ENCODE measurements around the gene MEI1. TPM values are rescaled to one million over a fixed set of nuclear protein-coding genes. Genes with fewer than 3 reads are reported as not detected.

The MEI1 gene
- total and polyA plus RNA-seq, 4 donors, result 0.33 to 1.3 (median 0.72) TPM

- TF ChIP-seq, protein P1, sequence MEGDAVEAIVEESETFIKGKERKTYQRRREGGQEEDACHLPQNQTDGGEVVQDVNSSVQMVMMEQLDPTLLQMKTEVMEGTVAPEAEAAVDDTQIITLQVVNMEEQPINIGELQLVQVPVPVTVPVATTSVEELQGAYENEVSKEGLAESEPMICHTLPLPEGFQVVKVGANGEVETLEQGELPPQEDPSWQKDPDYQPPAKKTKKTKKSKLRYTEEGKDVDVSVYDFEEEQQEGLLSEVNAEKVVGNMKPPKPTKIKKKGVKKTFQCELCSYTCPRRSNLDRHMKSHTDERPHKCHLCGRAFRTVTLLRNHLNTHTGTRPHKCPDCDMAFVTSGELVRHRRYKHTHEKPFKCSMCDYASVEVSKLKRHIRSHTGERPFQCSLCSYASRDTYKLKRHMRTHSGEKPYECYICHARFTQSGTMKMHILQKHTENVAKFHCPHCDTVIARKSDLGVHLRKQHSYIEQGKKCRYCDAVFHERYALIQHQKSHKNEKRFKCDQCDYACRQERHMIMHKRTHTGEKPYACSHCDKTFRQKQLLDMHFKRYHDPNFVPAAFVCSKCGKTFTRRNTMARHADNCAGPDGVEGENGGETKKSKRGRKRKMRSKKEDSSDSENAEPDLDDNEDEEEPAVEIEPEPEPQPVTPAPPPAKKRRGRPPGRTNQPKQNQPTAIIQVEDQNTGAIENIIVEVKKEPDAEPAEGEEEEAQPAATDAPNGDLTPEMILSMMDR (IDR thresholded peaks at IDR 0.05; ENCODE audit: low read depth, low read length, missing input control), result no peak
- TF ChIP-seq ATF3 (IDR thresholded peaks at IDR 0.05) (no peak), TAF1 (conservative IDR thresholded peaks at IDR 0.05) (no peak), JUND (IDR thresholded peaks at IDR 0.05) (no peak), RAD21 (IDR thresholded peaks at IDR 0.05) (no peak)
Observed at GRCh38 chr22:41816871-41817270, 117.6 kb downstream of the MEI1 start (continued).

- H3K9ac ChIP-seq (ENCODE audit: low read depth in 1 of 2, low read length in 2 of 2), result no peak overlapping the region
- DNase-seq (ENCODE audit: low spot score), result no peak
- H3K4me3 ChIP-seq (ENCODE audit: low read depth in 1 of 3, low read length in 3 of 3), result no peak overlapping the region
- WGBS, result 82% methylated on average over 5 of the region's 5 CpGs
- H3K27me3 ChIP-seq (ENCODE audit: control insufficient read depth in 4 of 4, insufficient read depth in 4 of 4, low read length in 3 of 4), result no peaks in the 10 kb centered on the region
- H3K27ac ChIP-seq (ENCODE audit: low read depth in 1 of 2, low read length in 2 of 2), result no peak overlapping the region
- H3K9me3 ChIP-seq (ENCODE audit: control insufficient read depth in 4 of 4, low read length in 3 of 4), result no peaks in the 10 kb centered on the region
- peaks cover 0 to 8% (median 4%) of the 10 kb centered on the region in 4 donors for H3K36me3 ChIP-seq (ENCODE audit: control insufficient read depth in 4 of 4, insufficient read depth in 3 of 4, low read depth in 1 of 4, low read length in 3 of 4)
- no peak for TF ChIP-seq GABPA (IDR thresholded peaks at IDR 0.05 in 1 of 2, conservative IDR thresholded peaks at IDR 0.05 in 1 of 2)
- TF ChIP-seq RAD21 (IDR thresholded peaks at IDR 0.05), result no peak
- no peak for TF ChIP-seq NR2F2 (IDR thresholded peaks at IDR 0.05)
- no peak for TF ChIP-seq ATF3 (IDR thresholded peaks at IDR 0.05)
- TF ChIP-seq JUND (IDR thresholded peaks at IDR 0.05), result no peak
- TF ChIP-seq HNF4A (conservative IDR thresholded peaks at IDR 0.05), result no peak
- TF ChIP-seq FOXA1 (IDR thresholded peaks at IDR 0.05), result no peak
- TF ChIP-seq TAF1 (conservative IDR thresholded peaks at IDR 0.05), result no peak
- TF ChIP-seq, protein P2, sequence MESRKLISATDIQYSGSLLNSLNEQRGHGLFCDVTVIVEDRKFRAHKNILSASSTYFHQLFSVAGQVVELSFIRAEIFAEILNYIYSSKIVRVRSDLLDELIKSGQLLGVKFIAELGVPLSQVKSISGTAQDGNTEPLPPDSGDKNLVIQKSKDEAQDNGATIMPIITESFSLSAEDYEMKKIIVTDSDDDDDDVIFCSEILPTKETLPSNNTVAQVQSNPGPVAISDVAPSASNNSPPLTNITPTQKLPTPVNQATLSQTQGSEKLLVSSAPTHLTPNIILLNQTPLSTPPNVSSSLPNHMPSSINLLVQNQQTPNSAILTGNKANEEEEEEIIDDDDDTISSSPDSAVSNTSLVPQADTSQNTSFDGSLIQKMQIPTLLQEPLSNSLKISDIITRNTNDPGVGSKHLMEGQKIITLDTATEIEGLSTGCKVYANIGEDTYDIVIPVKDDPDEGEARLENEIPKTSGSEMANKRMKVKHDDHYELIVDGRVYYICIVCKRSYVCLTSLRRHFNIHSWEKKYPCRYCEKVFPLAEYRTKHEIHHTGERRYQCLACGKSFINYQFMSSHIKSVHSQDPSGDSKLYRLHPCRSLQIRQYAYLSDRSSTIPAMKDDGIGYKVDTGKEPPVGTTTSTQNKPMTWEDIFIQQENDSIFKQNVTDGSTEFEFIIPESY (IDR thresholded peaks at IDR 0.05), result no peak
- H3K4me1 ChIP-seq (ENCODE audit: control insufficient read depth in 4 of 4, insufficient read depth in 4 of 4, low read length in 3 of 4), result no peaks in the 10 kb centered on the region
Observed at GRCh38 chr22:41818011-41818410, 118.7 kb downstream of the MEI1 start.

DNA sequence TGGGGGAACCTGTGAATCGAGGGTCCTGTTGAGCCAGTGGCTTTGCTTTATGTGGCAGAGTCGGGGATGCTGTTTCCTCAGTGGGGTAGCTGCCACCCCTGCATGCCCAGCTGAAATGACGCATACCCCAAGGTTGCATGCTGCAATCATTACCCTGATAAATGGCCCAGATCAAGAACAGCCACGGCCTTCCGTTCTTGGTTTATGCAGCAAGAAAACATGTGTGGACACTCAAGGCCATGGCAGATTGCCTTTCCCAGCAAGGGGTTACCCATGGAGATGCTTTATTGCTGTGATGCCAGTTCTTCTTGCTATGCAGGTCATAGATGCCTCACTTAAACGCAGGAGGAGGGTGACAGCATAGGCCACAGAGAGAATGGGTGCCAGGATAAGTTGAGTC lies 119.3 kb downstream of the MEI1 start:
- H3K4me3 ChIP-seq (ENCODE audit: low read depth in 1 of 3, low read length in 3 of 3), result no peak overlapping the region
- no peak overlapping the region for H3K9ac ChIP-seq (ENCODE audit: low read depth in 1 of 2, low read length in 2 of 2)
- 85% methylated on average over 6 of the region's 6 CpGs for WGBS
- no peak for TF ChIP-seq TAF1 (conservative IDR thresholded peaks at IDR 0.05)
- no peak for TF ChIP-seq RXRA (IDR thresholded peaks at IDR 0.05)
- no peak for TF ChIP-seq YY1 (IDR thresholded peaks at IDR 0.05)
- no peak for TF ChIP-seq EGR1 (IDR thresholded peaks at IDR 0.05; ENCODE audit: low read depth in 2 of 2)
- TF ChIP-seq FOXA1 (IDR thresholded peaks at IDR 0.05), result no peak
- TF ChIP-seq FOXA2 (IDR thresholded peaks at IDR 0.05), result no peak
- no peak for TF ChIP-seq ATF3 (IDR thresholded peaks at IDR 0.05)
- TF ChIP-seq JUND (IDR thresholded peaks at IDR 0.05), result no peak
- no peaks in the 10 kb centered on the region for H3K9me3 ChIP-seq (ENCODE audit: control insufficient read depth in 4 of 4, low read length in 3 of 4)
- H3K27me3 ChIP-seq (ENCODE audit: control insufficient read depth in 4 of 4, insufficient read depth in 4 of 4, low read length in 3 of 4), result no peaks in the 10 kb centered on the region
- DNase-seq (ENCODE audit: low spot score), result no peak
- no peak overlapping the region for H3K27ac ChIP-seq (ENCODE audit: low read depth in 1 of 2, low read length in 2 of 2)
- peaks cover 0 to 8% (median 4%) of the 10 kb centered on the region in 4 donors for H3K36me3 ChIP-seq (ENCODE audit: control insufficient read depth in 4 of 4, insufficient read depth in 3 of 4, low read depth in 1 of 4, low read length in 3 of 4)
- H3K4me1 ChIP-seq (ENCODE audit: control insufficient read depth in 4 of 4, insufficient read depth in 4 of 4, low read length in 3 of 4), result no peaks in the 10 kb centered on the region

Measured in liver (tissue), 9 donors.